GM21367 (cell line): ENCODE data around the gene AIG1.
A peak's percentile ranks its signal among the peaks of the same experiment; 100 is the strongest.

Source experiments
- ATAC-seq: cut with Tn5 transposase; IDR thresholded peaks from one replicate; pipeline ENCODE4 v1.9.1; 2021; ENCODE audit not compliant: unreplicated experiment

AIG1 gene

GRCh38 chr6:143093290-143093689 is 32.6 kb downstream of the AIG1 start:
- ATAC-seq: no peak

GRCh38 chr6:143096403-143096802 is 35.7 kb downstream of the AIG1 start:
- ATAC-seq: no peak

DNA sequence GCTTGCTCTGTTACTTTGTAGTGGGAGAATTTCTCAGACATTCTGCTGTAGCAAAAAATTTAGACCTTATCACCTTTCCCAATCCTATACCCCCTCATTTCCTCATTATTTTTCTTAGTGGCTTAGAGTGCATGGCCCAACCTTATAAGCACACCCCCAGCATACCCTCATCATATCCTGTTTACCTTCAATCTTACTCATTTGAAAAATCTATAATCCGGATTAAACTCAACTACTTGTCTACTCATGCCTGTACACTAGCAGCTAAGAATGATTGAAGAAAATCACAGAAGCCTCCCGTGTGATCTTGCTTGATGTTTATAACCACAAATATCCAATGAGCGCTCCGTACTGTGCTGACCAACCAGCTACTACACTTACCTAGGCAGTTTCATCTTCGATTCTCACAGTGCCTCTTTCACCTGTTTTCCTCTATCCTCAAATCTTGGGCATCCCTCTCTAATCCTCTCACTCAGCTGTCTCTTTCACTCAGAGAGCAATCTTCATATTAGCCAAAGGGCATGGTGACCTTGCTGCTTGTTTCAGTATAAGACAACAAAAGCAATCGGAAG is 36.6 kb downstream of the AIG1 start:
- no peak for ATAC-seq

DNA sequence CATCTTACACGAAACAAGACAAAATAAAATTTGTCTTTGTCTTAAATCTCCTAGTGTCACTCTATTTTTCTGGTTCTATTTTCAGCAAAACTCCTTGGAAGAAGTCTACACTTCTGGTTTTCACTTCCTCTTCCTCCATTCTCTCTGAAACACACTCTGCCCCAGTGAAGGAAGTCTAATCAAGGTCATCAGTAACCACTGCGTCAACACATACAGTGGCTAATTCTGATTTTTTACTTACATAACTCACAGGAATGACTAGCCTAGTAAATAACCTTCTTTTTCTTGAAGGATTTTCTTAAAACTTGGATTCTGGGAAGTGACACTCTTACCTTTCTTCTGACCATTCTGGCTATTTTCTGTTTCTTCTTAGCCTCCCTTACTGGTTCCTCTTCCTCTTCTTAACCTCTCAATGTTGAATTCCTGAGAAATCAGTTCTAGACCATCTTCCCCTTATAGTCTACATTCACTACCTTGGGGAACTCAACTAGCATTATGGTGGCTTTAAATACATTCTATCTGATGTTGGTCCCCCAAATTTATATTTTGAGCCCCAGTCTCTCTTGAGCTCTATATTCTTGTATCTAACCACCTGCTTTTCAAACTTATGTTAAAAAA is 37.5 kb downstream of the AIG1 start:
- ATAC-seq: peak; percentile 94

- no peak for ATAC-seq
Measured at GRCh38 chr6:143099647-143100046, 39.0 kb downstream of the AIG1 start.

GRCh38 chr6:143100429-143100828 is 39.7 kb downstream of the AIG1 start:
- no peak for ATAC-seq

DNA sequence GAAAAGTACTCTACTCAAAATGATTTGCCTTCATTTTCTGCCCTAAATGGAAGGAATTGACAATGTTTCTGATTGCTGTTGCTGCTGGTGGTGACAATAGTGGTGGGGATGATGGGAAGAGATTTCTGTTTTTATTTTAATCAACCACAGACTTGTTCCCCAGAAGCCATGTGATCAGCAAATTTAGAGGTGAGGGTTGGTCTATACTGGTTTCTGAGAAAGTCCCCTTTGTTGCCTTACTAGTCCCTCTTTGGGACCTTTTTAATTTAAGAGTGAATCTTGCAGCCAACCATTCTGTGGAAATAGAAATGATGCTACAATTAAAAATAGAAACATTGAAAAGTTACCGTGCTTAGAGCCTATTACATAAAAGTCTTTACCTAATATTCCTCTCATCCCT is 43.2 kb downstream of the AIG1 start:
- ATAC-seq: no peak

DNA sequence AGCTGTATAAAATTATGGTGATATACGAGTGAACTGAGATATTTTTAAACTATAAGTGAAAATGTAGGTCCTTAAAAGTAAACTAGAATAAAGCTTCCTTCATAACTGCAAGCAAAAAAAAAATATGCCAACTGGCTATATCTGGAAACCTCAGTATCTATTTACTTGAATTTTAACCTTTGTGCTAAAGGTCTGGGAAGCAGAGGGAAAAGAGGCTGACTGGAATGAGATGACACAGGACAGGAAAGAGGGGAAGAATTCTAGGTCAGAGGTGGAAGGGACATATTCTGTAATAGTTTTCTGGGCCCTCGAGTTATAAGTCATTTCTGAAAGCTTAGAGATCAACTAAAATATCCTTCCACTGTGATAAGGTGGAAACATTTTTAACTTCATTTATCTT is 46.8 kb downstream of the AIG1 start:
- no peak for ATAC-seq

GRCh38 chr6:143107911-143108761 is 47.4 kb downstream of the AIG1 start:
- ATAC-seq: no peak

- ATAC-seq: no peak
Measured at GRCh38 chr6:143109196-143109595, 48.5 kb downstream of the AIG1 start.

DNA sequence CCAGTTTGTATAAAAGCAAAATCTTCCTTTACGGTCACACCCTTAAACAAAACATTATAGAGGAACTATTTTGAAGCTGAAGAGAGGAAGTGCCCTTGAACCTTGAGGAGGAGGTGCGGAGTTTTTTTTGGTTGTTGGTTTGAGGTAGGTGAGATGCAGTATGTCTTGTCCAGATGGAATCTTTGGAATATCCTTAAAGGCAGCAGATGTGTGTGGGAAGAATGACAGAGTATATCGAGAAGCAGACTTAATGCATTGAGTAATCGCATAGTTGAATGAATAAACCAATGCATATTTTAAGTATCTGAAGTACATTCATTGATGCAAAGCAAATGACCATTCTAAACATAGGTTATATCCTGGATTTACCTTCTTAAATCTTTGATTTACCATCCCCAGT is 49.9 kb downstream of the AIG1 start:
- ATAC-seq: no peak

DNA sequence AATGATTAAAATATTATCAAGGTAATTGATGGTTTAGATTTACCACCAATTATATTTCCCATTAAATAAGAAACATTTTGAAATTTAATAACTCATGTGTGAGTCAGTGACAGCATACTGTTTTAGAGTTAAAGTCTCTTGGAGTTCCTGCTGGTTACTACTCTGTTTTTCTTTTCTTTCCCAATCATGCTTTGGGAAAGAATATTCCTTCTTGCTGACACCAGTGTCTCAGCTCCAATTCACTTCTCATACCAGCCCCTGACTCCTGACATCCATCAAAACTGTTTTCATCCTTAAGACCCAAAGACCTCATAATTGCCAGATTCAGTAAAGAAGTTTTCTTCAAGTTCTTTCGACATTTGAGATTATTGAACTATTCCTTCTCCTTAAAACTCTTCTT is 50.3 kb downstream of the AIG1 start:
- ATAC-seq: no peak

- ATAC-seq: no peak
Measured at GRCh38 chr6:143111443-143111842, 50.8 kb downstream of the AIG1 start.

DNA sequence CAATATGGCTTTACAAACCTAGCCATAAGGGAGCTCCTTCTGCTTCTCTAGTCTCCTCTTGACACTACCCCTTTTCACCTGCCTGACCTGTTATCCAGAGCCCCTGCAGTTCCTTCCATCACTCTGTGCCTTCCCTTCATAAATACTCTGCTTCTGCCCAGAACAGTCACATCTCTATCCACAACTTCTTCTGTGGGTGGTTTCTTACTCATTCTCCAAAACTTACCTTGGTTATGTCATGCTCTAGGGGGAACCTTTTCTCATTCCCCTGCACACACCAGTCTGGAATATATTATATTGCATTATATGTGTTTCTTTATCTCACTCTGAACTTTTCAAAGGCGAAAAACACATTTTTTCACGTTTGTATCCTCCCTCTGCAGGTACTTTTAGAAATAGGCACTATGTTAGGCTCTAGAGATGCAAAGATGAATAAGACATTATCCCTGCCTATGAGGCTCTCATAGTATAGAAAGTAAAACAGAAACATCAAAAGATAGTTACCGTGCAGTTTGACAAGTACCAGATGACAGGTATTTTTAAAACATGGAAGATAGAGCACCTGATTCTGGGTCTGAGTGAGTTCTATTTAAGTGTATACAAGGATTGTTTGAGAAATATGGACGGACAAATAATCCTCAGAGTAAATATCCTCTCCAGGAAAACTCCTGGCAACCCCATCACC is 51.5 kb downstream of the AIG1 start:
- no peak for ATAC-seq

DNA sequence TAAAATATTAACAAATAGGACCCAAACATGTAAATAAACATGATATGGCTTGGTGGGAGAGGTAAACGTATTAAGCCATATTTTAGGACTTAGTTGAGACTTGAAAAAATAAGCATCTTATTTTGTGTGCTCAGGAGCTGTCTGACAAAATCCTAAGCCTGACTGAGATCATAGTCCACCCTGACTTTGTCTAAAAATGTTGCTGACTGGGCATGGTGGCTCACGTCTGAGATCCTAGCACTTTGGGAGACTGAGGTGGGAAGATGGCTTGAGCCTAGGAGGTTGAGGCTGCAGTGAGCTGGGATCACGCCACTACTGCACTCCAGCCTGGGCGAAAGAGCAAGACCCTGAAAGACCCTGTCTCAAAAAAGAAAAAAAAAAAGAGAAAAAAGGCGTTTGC is 52.1 kb downstream of the AIG1 start:
- no peak for ATAC-seq

DNA sequence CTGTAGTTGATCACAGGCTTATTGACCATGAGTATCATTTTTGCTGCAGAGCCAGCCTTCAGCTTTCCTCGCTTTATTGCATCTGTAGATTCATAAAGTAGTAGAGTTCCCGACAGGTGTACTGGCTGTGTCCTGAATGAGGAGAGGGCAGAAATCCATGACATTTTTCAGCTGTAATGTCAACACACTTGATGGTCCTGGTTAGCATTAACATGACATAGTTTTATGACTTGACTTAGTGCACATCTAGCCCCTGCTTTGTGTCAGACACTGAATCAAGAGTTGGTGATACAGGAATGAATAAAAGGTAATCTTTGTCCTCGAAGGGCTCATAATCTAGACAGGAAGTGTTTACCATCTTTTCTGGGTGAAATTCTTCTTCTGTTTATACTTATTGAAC is 55.0 kb downstream of the AIG1 start:
- ATAC-seq: no peak

GRCh38 chr6:143117108-143117507 is 56.4 kb downstream of the AIG1 start:
- no peak for ATAC-seq

DNA sequence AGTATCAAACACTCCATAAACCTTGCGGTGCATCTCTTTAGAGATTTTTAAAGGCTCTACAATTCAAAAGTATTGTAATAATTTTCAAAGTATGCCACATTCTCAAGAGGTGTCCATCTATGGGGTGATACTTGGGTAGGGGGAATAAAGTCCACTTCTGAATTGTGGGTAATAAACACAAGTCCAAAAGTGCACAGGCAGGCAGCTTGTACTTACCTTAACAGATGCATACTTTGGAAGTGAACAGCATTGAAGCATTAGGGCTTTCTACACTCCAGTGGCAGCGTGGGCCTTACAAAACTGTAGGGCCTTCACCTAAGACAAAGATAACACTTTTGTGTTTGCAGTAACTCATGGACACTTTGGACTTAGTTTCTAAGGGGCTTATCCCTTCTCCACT is 58.6 kb downstream of the AIG1 start:
- ATAC-seq: no peak

GRCh38 chr6:143123081-143123480 is 62.4 kb downstream of the AIG1 start:
- no peak for ATAC-seq

GRCh38 chr6:143123941-143124340 is 63.3 kb downstream of the AIG1 start:
- ATAC-seq: no peak

- ATAC-seq: no peak
Measured at GRCh38 chr6:143125455-143125854, 64.8 kb downstream of the AIG1 start.
